Activated naive CD8-positive, alpha-beta T cell treated with anti-CD3 and anti-CD28 coated beads for 36 hours (primary cell): Measurements from ENCODE around the gene KMT5C. TPM values are rescaled to one million over a fixed set of nuclear protein-coding genes. Genes with fewer than 3 reads are reported as not detected.

Experiments
- DNase-seq: peaks from one replicate; pipeline ENCODE4 v3.0.0; 2021
- H3K27ac Mint-ChIP-seq: one replicate; pipeline ENCODE4 v1.8.0; 2022; ENCODE audit warnings: mild to moderate bottlenecking, moderate library complexity, mixed read lengths
- H3K27me3 Mint-ChIP-seq: one replicate; pipeline ENCODE4 v1.8.0; 2022; ENCODE audit warnings: mild to moderate bottlenecking, mixed read lengths
- H3K36me3 Mint-ChIP-seq: one replicate; pipeline ENCODE4 v1.8.0; 2021; ENCODE audit warnings: mild to moderate bottlenecking, mixed read lengths
- H3K4me1 Mint-ChIP-seq: one replicate; pipeline ENCODE4 v1.8.0; 2021; ENCODE audit warnings: mixed read lengths
- H3K4me3 Mint-ChIP-seq: one replicate; pipeline ENCODE4 v1.8.0; 2022; ENCODE audit warnings: mild to moderate bottlenecking, moderate library complexity, mixed read lengths
- H3K9me3 Mint-ChIP-seq: one replicate; pipeline ENCODE4 v1.8.0; 2022; ENCODE audit warnings: mixed read lengths
- total RNA-seq, 2 experiments: library from RNA; stranded (reverse); gene quantifications; one replicate each; pipeline ENCODE4 v1.2.3, GENCODE V29; 2021

Gene KMT5C
- total RNA-seq, 2 experiments from 2014 or later, result 14.9 to 15.4 TPM

GRCh38 chr19:55379174-55379573 is 39.5 kb downstream of the KMT5C start:
- H3K9me3 Mint-ChIP-seq, result peaks cover 2% of the 10 kb centered on the region
- no peak overlapping the region for H3K27ac Mint-ChIP-seq

GRCh38 chr19:55382013-55382412 is 42.3 kb downstream of the KMT5C start:
- peaks cover 7% of the 10 kb centered on the region for H3K27me3 Mint-ChIP-seq

More at GRCh38 chr19:55379174-55379573, 39.5 kb downstream of the KMT5C start:
- peaks cover 20% of the 10 kb centered on the region for H3K27me3 Mint-ChIP-seq
- H3K4me1 Mint-ChIP-seq, result peaks cover 14% of the 10 kb centered on the region
- no peak for DNase-seq
- peaks cover 19% of the 10 kb centered on the region for H3K36me3 Mint-ChIP-seq
- no peak overlapping the region for H3K4me3 Mint-ChIP-seq

GRCh38 chr19:55382522-55383054 is 42.9 kb downstream of the KMT5C start:
- no peak for DNase-seq
- Mint-ChIP-seq H3K27ac (peak overlapping the region; percentile 95), H3K4me1 (peaks cover 26% of the 10 kb centered on the region), H3K9me3 (peaks cover 2% of the 10 kb centered on the region), H3K27me3 (peaks cover 7% of the 10 kb centered on the region), H3K4me3 (peak overlapping the region; percentile 94), H3K36me3 (peaks cover 39% of the 10 kb centered on the region)

More at GRCh38 chr19:55382013-55382412, 42.3 kb downstream of the KMT5C start:
- Mint-ChIP-seq H3K9me3 (peaks cover 2% of the 10 kb centered on the region), H3K4me3 (peak overlapping the region; percentile 94), H3K36me3 (peaks cover 33% of the 10 kb centered on the region), H3K27ac (peak overlapping the region; percentile 20), H3K4me1 (peaks cover 26% of the 10 kb centered on the region)
- no peak for DNase-seq

- Mint-ChIP-seq H3K27ac (peak overlapping the region; percentile 95), H3K9me3 (peaks cover 2% of the 10 kb centered on the region), H3K36me3 (peaks cover 48% of the 10 kb centered on the region), H3K27me3 (peaks cover 7% of the 10 kb centered on the region), H3K4me3 (peak overlapping the region; percentile 94), H3K4me1 (peaks cover 34% of the 10 kb centered on the region)
- peak; percentile 73 for DNase-seq
These were observed 43.8 kb downstream of the KMT5C start for GRCh38 chr19:55383279-55384130.

- peak within 1 kb of the TSS; percentile 100 for H3K27ac Mint-ChIP-seq
- H3K4me1 Mint-ChIP-seq, result peaks cover 39% of the 10 kb centered on the region
- H3K27me3 Mint-ChIP-seq, result peaks cover 7% of the 10 kb centered on the region
- H3K4me3 Mint-ChIP-seq, result peak within 1 kb of the TSS; percentile 100
- peak; percentile 69 for DNase-seq
- H3K36me3 Mint-ChIP-seq, result peaks cover 54% of the 10 kb centered on the region
- H3K9me3 Mint-ChIP-seq, result peaks cover 2% of the 10 kb centered on the region
These were observed 44.6 kb downstream of the KMT5C start, which contains the start of gene TMEM238 for GRCh38 chr19:55384131-55384919. Gene TMEM238, minus strand, starts transcription at chr19:55384292. Its CDS starts 33 bp downstream, at chr19:55384259.

GRCh38 chr19:55384920-55385723 is 45.4 kb downstream of the KMT5C start:
- peaks cover 2% of the 10 kb centered on the region for H3K9me3 Mint-ChIP-seq
- H3K36me3 Mint-ChIP-seq, result peaks cover 60% of the 10 kb centered on the region
- H3K4me1 Mint-ChIP-seq, result peaks cover 44% of the 10 kb centered on the region
- peak overlapping the region; percentile 100 for H3K27ac Mint-ChIP-seq
- peak; percentile 96 for DNase-seq
- H3K27me3 Mint-ChIP-seq, result peaks cover 7% of the 10 kb centered on the region
- peak overlapping the region; percentile 100 for H3K4me3 Mint-ChIP-seq

- Mint-ChIP-seq H3K27me3 (peaks cover 7% of the 10 kb centered on the region), H3K4me1 (peaks cover 49% of the 10 kb centered on the region), H3K36me3 (peaks cover 66% of the 10 kb centered on the region), H3K27ac (peak within 1 kb of the TSS; percentile 100), H3K9me3 (peaks cover 2% of the 10 kb centered on the region), H3K4me3 (peak within 1 kb of the TSS; percentile 100)
- DNase-seq, result peak; percentile 97
These were observed 46.2 kb downstream of the KMT5C start, which contains the start of gene RPL28 for GRCh38 chr19:55385724-55386492. Gene RPL28, plus strand, starts transcription at chr19:55385932. Its CDS starts 426 bp downstream, at chr19:55386358.

- Mint-ChIP-seq H3K27ac (peak overlapping the region; percentile 100), H3K27me3 (peaks cover 7% of the 10 kb centered on the region), H3K36me3 (peaks cover 64% of the 10 kb centered on the region), H3K9me3 (peaks cover 2% of the 10 kb centered on the region), H3K4me1 (peaks cover 49% of the 10 kb centered on the region), H3K4me3 (peak overlapping the region; percentile 100)
- no peak for DNase-seq
These were observed 46.9 kb downstream of the KMT5C start for GRCh38 chr19:55386493-55386971.

- peaks cover 51% of the 10 kb centered on the region for H3K36me3 Mint-ChIP-seq
- peaks cover 43% of the 10 kb centered on the region for H3K4me1 Mint-ChIP-seq
- peak overlapping the region; percentile 100 for H3K27ac Mint-ChIP-seq
- H3K4me3 Mint-ChIP-seq, result peak overlapping the region; percentile 100
- H3K27me3 Mint-ChIP-seq, result peaks cover 7% of the 10 kb centered on the region
- H3K9me3 Mint-ChIP-seq, result no peaks in the 10 kb centered on the region
- no peak for DNase-seq
These were observed 48.2 kb downstream of the KMT5C start for GRCh38 chr19:55387736-55388497.

GRCh38 chr19:55389386-55390317 is 50.0 kb downstream of the KMT5C start:
- H3K27me3 Mint-ChIP-seq, result peaks cover 7% of the 10 kb centered on the region
- peaks cover 38% of the 10 kb centered on the region for H3K4me1 Mint-ChIP-seq
- peak overlapping the region; percentile 50 for H3K4me3 Mint-ChIP-seq
- H3K36me3 Mint-ChIP-seq, result peaks cover 49% of the 10 kb centered on the region
- no peaks in the 10 kb centered on the region for H3K9me3 Mint-ChIP-seq
- peak overlapping the region; percentile 44 for H3K27ac Mint-ChIP-seq
- no peak for DNase-seq

- Mint-ChIP-seq H3K27me3 (peaks cover 7% of the 10 kb centered on the region), H3K4me3 (no peak overlapping the region), H3K27ac (peak overlapping the region; percentile 47), H3K36me3 (peaks cover 49% of the 10 kb centered on the region), H3K4me1 (peaks cover 33% of the 10 kb centered on the region), H3K9me3 (no peaks in the 10 kb centered on the region)
- DNase-seq, result no peak
These were observed 50.8 kb downstream of the KMT5C start for GRCh38 chr19:55390461-55390880.

GRCh38 chr19:55391191-55391670 is 51.6 kb downstream of the KMT5C start:
- no peak overlapping the region for H3K27ac Mint-ChIP-seq
- H3K9me3 Mint-ChIP-seq, result no peaks in the 10 kb centered on the region
- peaks cover 42% of the 10 kb centered on the region for H3K36me3 Mint-ChIP-seq
- DNase-seq, result no peak
- peaks cover 31% of the 10 kb centered on the region for H3K4me1 Mint-ChIP-seq
- no peak overlapping the region for H3K4me3 Mint-ChIP-seq
- H3K27me3 Mint-ChIP-seq, result peaks cover 1% of the 10 kb centered on the region
